HG03469 (cell line): ENCODE results near the gene TEAD1.

Source experiments
- ATAC-seq: cut with Tn5 transposase; IDR thresholded peaks from one replicate; pipeline ENCODE4 v1.9.1; 2021; ENCODE audit warnings: mild to moderate bottlenecking, moderate library complexity, moderate number of reproducible peaks; ENCODE audit not compliant: unreplicated experiment

Gene TEAD1

DNA sequence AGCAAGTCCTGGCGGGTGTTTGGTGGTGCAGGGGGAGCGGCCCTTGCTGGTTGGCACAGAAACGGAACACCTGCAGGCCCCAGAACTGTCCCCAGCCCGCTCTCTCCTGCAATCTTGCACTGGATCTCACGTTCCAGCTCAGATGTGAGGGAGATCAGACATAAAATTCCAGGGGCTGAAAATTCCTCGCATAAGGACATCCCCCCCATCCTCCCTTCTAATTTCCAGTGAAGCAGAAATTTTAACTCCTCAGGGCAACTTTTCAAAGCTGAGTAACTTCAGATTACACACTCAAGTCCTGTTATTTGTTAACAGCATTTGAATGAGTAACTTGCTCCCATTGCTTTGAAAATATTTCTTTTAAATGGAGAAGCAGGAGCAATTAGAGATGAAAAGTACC is 294.6 kb downstream of the TEAD1 start:
- ATAC-seq: no peak

DNA sequence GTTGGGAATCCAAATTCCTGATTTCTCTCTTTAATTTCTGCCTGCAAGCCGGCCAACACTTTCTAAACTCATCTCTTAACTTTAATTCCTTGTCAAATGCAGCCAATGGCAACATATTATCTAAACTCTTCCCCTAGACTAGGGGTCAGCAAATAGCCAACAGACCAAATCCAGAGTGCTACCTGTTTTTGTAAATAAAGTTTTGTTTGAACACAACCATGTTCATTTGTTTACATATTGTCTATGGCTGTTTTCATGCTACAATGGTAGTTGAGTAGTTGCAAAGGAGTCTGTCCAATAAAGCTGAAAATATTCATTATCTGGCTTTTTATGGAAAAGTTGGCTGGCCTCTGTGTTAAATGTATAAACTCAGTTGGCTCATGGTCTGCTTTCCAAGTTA is 297.7 kb downstream of the TEAD1 start:
- no peak for ATAC-seq

DNA sequence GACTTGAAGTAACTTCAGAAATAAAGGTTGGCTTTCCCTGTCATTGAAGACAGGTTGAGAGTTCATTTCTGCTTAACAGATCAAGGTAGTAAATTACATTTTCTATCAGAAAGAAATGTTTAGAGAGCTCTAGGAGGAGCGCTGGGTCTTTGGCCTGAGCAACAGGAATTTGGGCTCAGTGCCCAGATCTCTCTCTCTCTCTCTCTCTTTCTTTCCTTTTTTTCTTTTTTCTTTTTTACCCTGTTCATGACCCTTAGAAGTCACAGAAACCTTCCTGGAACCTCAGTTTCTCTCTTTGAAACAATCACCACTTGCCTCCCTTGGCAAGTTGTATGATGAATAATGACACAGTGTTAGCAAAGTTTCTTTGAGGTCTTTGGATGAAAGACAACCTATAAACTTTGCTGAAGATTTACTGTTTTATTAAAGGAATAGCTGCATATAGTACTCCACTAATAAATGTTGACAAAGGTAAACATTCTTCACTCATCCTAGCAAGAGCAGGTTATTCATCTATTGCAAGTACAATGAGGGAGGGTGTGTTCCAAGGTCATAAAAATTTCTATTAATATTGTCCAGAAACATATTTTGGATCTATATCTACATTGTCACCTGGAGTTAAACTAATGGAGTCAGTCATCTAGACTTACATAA is 299.4 kb downstream of the TEAD1 start:
- ATAC-seq: no peak

DNA sequence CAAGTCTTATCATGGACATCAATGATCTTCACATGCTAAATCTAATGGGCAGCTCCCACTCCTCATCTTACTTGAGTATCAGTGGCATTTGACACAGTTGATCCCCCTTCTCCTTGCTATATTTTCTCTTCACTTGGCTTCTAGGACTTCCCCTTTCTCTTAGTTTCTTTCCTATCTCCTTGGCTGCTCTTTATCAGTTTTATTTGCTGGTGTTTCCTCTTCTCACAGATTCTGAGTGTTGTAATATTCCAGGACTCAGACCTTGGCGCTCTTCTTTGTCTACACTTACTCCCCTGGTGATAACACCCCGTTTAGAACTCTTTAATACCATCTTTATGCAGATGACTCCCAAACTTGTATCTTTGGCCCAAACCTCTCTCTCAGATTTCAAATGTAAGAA is 301.0 kb downstream of the TEAD1 start:
- no peak for ATAC-seq

DNA sequence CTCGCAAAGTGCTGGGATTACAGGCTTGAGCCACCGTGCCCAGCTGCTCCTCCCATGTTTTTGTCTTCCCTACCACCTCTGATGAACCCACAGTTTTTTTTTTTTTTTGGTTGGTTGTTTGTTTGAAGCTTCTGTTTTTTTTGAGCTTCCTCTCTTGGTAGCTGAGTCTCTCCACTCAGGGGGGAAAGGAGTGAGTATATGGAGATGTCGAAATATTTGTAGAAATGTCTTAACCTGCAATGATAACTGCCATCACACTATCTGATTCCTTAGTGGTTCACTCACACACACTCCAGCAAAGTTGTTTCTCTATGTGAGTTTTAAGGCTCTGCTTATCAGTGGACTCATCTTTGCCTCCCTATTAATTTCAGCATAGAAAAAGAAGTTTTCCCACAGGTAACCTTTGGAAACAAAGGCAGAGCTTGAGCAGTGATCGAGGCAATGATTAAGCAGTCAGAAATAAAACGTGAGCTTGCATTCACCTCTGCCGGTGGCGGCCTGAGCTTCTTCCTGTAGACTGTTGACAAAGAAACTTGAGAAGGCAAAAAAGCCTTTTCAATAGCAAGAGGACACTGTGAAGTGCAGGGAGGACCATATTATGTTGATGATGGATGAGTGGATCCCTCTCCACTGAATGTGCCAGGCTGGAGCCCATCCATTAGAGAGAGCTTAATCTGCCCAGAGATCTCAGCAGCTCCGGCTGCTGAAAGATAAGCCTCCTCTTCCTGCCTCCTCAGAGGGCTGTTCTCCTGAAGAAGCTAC is 305.9 kb downstream of the TEAD1 start:
- no peak for ATAC-seq

DNA sequence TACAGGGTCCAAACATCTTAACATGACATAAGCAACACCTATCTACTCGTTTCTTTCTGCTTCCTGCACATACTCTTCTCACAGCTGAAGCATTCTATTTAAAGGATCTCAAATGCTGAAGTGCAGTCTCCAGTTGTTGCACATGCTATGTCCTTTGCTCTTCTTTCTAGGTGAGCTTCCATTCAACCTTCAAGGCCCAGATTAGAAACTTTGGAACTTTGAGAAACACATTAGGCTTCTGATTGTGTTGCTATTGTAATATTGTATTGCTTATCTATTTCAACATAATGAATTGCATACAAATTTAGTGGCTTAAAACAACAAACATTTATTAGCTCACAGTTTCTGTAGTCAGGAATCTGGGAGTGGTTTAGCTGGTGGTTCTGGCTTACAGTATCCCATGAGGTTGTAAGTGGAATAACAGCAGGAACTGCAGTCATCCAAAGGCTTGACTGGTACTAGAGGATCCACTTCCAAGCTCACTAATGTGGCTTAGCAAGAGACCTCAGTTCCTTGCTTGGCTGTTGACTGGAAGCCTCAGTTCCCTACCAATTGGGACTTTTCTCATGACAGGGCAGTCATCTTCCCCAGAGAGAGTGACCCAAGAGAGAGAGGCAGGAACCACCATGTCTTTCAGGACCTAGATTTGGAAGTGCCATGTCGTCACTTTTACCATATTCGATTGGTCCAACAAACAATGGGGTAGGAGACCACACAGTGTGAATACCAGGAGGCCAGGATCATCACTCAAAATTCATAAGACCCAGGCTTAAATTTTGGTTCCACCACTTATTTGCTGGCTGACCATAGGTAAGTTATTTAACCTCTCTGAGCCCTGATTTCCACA is 307.7 kb downstream of the TEAD1 start:
- no peak for ATAC-seq

DNA sequence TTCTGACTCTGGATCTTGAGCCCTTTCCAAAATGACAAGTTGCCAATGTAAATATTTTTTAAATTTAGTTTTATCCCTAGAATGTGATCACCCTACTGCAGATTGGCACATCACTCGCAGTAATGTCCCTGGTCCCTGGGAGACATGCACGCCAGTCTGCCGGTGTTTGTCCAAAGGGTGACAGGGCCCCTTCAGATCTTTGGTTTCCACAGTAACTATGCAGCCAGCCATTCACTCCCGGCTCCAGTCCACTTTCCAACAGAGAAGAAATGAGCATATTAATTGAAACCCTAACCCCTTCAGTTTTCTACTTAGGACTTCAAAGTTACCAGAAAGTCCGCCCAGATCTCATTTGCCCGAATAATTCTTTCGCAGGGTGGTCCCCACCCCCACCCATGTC is 309.1 kb downstream of the TEAD1 start:
- ATAC-seq: no peak

DNA sequence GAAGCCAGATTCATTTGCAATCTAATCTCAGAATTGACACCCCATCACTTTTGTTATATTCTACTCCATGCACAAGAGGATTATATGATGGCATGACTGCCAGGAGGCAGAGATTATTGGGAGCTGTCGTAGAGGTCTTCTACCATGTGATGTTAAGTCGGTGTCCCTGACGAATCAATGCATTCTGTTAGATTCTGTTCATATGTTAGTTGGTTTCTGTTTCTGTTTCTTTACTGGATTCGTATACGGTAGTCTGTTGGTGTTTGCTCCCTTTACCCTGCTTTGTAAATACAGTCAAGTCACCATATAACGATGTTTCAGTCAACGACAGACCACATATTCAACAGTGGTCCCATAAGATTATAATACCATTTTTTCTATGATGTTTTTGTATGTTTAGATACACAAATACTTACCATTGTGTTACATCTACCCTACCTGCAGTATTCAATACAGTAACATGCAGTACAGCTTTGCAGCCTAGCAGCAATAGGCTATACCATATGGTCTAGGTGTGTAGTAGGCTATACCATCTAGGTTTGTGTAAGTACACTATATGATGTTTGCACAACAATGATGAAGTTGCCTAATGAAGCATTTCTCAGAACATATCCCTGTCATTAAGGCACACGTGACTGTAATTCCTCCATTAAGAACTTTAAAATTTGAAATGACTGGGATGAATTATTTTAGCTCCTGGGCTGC is 312.1 kb downstream of the TEAD1 start:
- ATAC-seq: no peak

DNA sequence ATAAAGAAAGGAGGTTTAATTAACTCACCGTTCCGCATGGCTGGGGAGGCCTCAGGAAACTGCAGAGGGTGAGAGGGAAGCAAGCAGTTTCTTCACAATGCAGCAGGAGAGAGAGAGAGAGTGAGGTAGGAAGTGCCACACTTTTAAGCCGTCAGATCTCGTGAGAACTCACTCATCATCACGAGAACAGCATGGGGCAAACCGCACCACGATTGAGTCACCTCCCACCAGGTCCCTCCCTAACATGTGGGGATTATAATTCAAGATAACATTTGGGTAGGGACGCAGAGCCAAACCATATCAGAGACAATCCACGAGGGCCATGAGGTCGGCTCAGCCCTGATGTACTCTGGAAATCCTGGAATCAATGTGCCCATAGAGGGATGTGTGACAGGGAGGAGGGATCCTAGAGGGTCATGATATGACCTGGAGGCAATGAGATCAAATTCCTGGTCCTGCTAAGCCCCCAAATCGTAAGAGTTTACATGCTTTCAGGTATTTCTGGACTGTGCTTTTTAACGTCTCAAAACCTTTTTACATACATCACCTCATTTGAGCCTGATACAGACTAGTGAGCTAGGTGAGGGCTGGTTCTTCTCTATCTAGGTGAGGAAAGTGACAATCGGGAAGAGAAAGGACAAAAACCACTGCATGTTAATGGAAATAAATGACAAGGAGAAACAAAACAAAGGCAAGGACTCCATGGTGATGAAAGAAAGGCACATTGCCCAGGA is 315.4 kb downstream of the TEAD1 start:
- ATAC-seq: no peak

DNA sequence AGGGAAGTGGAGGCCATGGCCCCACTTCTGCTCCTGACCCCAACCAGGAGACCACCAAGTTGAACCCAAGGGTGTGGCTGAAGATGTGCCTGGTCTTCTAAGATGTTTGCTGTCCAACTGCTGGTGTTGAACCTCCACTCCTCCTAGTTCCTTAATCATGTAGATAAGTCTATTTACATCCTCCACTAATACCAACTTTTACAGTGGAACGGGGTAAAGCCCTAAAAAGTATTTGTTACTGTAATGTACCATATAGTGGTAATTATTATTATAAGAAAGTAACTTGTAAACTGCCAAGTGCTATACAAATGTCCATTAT is 315.9 kb downstream of the TEAD1 start:
- ATAC-seq: no peak

DNA sequence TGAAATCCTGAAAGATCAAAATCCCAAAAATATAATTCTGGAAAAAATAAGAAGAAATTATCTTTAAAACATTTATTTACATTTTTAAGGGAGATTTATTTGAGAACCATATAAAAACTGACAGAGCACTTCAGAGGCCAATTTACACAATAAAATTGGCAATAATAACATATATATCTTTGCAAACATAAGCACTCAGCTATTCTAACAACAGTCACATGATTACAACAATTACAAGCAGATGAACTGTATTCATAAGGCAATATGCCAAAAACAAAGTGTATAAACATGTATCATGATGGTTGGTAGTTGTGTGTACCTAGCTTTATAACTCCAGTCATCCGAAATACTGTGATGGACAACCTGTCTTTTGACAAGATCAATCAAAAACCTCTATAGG is 317.2 kb downstream of the TEAD1 start:
- ATAC-seq: no peak

DNA sequence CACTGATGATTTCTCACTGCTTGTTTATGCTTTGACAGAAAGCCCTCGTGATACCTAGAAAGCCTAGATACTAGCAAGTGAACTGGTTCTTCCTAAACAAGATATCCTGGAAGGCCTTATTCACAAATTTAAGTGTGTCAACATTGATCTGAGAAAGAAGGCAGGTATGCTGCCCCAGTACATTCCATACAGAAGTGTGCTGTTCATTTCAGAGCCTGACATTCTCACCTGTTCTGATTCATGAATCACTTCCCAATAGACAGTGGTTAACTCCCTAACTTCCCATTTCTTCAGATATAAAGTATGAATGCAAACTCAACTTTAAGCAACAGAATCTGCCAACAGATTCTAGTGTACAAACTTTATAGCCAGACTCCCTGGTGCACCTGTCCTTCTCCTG is 319.4 kb downstream of the TEAD1 start:
- no peak for ATAC-seq
